ENCODE measurements around the gene PTRHD1.

The PTRHD1 gene

GRCh38 chr2:24740142-24740541, 53.0 kb downstream of the PTRHD1 start:
- no peak overlapping the region for H3K4me3 ChIP-seq (ENCODE audit: low read depth, low read length)
- TF ChIP-seq, protein P1, sequence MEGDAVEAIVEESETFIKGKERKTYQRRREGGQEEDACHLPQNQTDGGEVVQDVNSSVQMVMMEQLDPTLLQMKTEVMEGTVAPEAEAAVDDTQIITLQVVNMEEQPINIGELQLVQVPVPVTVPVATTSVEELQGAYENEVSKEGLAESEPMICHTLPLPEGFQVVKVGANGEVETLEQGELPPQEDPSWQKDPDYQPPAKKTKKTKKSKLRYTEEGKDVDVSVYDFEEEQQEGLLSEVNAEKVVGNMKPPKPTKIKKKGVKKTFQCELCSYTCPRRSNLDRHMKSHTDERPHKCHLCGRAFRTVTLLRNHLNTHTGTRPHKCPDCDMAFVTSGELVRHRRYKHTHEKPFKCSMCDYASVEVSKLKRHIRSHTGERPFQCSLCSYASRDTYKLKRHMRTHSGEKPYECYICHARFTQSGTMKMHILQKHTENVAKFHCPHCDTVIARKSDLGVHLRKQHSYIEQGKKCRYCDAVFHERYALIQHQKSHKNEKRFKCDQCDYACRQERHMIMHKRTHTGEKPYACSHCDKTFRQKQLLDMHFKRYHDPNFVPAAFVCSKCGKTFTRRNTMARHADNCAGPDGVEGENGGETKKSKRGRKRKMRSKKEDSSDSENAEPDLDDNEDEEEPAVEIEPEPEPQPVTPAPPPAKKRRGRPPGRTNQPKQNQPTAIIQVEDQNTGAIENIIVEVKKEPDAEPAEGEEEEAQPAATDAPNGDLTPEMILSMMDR (IDR thresholded peaks at IDR 0.05; ENCODE audit: low read depth, low read length, missing control alignments) = no peak
- in situ Hi-C loops (cut with HindIII; ENCODE audit: low pct_ligation_motif_present, low sequenced_read_pairs) = no loop called here
- no peaks in the 10 kb centered on the region for H3K27me3 ChIP-seq (replicated peaks)
- H3K36me3 ChIP-seq (replicated peaks) = no peaks in the 10 kb centered on the region
- no peak overlapping the region for H3K27ac ChIP-seq
- DNase-seq = no peak
